Ramos (cell line): ENCODE results near the gene LRCH4.

ENCODE experiments used
- in situ Hi-C: fragments of 300-500 bp; cut with MboI; formaldehyde crosslinking; loops from one replicate; pipeline ENCODE4 v1.14.3; 2022; ENCODE audit warnings: low sequenced_read_pairs; ENCODE audit not compliant: unreplicated experiment

The LRCH4 gene

DNA sequence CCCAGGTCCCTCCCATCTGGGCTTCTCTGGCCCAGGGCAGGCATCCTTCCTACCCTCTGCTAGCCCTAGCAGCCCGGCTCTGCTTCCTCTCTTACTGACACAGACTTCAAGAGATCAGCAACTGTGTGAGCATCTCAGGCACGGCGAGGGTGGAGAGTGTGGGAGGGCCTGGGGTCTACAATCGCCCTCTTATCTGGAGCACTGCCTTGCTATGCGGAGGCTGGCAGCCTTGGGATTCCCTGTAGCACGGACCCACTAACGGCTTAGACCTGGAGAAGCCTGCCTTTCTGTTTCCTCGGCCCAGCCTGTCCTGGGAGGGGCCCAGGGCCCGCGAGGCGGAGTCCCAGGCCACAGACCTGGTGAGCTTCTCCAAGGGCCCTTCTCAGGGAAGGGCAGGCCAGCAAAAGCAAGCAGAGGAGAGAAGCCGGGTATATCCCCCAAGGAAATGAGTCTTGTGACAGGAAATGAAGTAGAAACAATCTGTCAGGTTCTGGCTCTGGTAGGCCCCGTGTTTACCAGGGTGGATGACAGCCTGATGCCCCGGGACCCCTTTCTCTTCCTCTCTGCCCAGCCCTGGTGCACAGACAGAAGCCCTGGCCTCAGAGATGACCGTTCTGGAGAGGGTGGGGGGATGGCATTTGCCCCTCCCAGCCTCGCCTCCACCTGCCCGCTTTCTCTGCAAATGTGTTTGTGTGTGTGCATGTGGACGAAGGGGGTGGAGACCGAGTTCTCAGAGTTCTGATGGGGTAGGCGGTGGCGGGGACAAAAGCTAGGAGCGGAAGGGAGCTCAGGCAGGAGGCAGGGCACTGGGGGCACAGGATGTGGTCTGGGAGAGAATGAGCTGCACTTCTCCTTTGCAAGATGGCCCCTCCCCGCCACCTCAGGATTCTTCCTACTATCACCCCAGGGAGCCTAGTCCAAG, 2.5 kb downstream of the LRCH4 start:
- in situ Hi-C loops = no loop called here

DNA sequence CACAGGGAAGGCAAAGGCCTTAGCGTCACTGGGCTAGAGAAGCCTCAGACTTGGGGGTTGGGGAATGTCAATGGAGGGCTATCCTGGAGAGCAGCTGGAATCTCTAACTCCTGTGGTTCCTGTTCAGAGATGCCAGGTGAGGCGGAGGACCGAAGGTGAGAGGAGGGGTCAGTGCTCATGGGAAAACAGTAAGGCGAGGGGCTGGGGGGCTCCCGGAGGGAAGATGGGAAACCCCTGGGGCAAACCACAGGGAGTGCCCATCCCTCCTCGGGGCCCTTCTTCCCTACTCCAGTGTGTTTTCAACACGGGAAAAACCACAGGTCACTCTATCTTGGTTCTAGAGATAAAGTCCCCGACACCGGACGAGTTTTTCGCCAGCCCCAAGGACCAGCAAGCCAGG, 3.3 kb downstream of the LRCH4 start:
- in situ Hi-C loops = no loop called here

DNA sequence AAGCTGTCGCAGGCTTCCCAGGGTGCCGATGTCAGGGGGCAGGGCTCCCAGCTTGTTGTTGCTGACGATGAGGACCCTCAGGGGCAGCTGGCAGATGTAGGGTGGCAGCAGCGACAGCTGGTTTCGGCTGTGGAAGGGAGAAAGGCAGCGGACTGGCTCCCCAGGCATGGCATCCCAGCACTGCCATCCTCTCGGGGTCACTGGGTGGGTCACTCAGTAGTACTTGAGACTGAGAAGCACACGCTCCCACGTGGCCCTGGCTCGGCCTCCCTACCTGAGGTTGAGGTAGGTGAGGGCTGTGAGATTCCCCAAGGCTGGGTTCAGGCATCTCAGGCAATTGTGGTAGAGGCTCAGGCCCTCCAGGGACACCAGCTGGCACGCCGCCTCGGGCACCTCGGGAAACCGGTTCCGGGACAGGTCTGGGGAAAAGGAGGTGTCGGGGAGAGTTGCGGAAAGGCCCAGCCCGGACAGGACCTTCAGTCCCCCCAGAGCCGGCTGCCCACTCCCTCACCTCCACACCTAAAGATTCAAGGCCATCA, 3.8 kb downstream of the LRCH4 start:
- in situ Hi-C loops = no loop called here

DNA sequence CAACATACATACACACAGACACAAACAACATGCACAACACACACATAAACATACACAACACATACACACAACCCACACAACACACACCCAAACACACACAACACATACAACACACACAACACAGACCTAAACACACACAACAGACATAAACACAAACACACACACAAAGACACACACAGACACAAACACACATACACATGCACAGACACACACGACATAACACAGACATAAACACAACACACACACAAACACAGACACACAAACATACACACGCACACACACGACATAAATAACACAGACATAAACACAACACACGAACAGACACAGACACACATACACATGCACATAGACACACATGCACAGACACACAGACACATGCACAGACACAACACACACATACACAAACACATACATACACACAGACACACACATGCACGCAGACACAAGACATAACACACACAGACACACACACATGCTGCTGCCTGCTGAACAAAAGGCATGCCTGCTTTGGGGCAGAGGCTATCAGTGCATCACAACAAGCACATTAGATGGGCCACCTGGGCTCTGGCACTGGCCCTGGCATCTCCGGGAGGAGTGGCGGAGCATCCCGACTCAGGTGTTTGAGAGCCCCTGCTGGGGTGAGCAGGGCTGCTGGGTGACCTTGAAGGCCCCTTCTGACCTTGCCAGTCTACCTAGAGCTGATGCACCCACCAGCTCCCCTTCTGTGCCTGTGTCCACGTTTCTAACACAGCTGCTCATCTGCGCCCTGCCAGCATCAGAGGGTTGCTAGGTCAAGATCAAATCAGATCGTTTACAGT, 5.3 kb downstream of the LRCH4 start:
- in situ Hi-C loops = no loop called here

DNA sequence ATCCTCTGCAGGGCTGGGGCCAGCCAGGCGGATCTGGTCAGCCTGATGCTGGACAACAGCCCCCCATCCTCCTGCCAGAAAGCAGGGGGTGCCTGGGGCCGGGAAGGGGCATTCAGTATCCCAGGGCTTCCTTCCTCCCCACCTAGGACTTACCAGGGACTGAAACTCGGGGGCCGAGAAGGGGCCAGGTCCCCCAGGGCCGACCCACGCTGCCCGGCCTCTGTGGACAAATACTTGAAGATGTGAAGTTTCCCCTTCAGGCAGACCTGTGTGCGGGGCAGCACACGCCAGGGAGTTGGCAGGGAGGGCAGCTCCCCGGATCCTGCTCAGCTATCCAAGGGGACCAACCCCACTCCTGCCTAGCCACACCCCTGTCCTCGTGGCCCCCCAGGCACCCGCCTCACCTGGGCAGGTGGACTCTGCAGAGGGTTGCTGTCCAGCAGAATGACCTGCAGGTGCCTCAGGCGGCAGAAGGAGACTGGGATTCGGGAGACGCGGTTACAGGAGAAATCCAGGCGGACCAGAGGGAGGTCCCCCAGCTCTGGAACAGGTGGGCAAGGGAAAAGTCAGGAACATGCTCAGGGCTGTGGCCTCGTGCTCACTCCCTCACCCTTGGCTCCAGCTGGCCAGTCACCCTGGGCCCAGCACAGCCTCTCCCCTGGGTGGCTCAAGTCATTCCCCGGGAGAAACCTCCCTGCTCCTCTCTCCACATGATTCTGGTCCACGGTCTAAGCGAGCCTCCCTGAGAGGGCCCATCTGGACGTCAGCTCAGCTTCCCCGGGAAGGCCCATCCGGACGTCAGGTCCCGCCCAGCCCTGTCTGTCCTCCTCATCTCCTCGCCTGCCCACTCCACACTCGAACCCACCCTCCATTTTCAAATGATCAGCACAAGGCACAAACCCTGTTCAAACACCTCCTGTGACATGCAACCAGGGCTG, 7.4 kb downstream of the LRCH4 start:
- in situ Hi-C loops = no loop called here

DNA sequence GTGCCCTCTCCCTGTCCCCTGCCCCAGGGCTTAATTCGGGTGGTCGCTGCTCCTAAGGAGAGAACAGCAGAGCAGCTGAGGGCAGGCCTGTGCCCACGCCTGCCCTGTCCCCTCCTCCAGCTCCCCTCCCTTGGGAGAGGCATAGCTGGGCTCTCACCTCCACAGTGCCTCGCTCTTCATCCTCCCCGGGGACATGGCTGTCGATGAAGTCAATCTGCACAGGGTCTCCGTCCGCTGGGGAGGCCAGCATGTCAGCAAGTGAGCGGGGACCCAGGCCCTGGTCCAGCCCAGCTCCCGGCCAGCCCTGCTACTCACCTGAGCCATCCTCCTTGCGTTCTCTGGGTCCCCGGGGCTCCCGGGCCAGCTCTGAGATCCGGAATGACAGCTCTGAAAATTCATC, 8.4 kb downstream of the LRCH4 start:
- in situ Hi-C loops = no loop called here

DNA sequence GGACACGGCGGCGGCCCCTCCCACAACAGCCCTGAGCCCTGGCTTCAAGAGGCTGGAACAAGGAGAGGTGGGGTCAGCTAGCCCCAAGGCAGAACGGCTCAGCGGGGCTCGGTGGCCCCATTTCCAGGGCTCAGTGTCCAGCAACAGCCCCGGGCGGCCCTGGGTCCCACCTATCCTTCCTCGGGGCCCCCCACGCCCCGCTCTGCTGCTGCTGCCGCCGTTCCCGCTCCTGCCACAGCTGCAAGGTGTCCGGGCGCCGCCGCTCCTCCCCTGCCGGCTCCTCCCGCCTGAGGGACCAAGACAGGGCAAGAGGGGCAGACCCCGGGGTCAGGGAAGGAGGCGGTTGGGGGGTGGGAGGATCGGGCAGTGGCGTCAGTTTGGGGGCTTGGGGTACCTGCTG, 8.8 kb downstream of the LRCH4 start:
- in situ Hi-C loops = no loop called here

DNA sequence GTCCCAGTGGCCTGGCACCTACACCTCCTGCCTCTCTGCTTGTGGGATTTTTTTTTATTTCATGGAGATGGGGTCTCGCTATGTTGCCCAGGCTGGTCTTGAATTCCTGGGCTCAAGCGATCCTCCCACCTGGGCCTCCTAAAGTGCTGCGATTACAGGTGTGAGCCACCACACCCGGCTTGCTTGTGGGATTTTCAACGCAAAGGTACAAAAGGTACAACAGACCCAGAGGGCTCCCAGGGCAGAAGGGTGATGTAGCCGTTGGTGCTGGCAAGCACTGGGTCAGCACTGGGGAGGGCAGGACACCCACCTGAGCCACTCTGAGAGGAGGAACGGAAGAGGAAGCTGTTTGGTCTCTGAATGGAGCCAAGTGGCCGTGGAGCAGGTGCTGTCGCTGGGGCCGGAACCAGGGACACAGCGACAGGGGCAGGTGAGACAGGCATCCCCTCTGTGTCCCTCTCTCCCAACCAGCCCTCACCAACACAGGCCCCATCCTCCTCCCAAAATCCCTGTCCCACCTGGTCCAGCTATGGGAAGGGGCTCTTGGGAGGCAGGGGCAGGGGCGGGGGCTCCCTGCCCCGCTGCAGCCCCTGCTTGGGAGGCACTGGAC, 9.4 kb downstream of the LRCH4 start:
- in situ Hi-C loops = no loop called here

DNA sequence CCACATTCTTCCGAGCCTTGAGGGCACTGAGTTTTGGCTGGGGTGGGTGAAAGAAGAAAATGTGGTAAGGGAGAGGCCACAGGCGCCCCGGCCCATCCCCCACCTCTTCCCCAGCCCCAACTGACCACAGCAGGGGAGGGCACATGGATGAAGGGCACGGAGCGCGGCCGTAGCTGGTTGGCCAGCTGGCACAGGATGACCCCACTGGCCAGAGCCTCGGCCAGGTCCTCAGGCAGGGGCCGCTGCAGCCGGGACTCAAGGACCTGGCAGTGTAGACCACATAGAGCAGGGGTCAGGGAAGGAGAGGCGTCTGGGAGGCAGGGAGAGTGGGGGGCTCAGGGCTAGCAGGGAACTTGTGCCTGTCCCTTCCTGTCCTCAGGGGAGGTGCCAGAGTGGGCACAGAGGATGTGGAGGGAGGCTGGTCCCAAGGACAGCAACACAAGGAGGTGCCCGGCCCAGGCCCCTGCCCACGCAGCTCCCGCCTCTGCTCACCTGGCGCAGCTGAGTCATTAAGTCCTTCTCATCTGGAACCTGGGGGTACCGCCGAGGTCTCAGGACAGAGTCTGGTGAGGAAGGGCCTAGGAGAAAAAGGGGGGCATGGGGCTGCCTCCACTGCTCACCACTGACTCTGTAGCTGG, 10.1 kb downstream of the LRCH4 start:
- in situ Hi-C loops = no loop called here

DNA sequence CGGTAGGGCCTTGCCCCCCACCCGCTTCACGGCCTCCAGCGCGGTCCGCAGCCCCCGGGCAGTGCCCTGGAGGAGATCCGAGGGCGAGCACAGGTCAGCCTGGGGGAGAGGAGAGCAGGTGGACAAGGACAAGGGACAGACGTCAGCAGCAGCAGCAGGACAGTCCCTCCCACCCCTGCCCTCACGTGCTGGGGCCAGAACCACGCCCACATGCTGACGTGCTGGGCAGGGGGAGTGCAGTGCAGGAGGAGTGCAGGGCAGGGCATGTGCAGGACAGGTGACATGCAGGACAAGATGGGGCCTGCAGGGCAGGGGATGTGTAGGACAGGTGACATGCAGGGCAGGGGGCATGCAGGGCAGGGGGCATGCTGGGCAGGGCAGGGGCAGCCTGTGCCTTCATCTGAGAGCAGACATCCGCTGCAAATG, 10.7 kb downstream of the LRCH4 start:
- in situ Hi-C loops = no loop called here

DNA sequence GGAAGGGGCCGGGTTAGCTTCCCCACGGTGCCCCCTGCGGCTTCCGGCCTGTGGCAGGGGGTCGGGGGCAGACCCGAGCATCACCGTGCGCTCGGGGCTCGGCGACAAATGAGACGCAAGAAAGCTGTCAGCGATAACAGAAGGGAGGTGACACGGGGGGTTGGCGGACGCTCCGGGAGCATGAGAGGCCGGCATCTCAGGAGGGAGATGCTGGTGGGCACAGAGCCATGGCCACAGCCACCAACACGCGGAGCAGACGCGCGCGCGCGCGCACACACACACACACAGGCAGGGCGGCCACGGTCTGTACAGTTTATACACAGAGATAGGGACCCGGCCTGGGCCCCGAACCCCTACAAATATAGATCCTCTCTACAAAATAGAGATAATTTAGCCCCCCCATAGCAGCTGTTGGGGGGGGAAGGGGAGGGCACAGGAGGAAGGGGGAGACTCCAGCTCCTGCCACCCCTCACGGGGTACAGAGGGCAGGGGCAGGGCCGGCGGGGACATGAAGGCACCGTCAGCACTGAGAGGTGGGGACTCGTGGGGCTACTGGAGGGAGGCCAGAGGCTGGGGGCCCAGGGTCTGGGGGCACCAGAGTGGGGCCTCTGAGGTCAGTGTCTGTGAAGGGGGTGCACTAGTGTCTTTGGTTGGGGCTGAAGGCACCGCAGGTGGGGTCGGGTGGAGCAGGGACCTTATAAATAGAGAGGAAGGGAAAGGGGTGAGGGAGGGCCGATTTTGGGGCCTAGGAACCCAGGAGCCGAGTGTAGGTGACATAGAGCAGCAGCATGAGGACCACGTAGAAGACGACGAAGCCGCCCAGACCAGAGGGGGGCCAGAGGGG, 11.3 kb downstream of the LRCH4 start:
- in situ Hi-C loops = no loop called here

DNA sequence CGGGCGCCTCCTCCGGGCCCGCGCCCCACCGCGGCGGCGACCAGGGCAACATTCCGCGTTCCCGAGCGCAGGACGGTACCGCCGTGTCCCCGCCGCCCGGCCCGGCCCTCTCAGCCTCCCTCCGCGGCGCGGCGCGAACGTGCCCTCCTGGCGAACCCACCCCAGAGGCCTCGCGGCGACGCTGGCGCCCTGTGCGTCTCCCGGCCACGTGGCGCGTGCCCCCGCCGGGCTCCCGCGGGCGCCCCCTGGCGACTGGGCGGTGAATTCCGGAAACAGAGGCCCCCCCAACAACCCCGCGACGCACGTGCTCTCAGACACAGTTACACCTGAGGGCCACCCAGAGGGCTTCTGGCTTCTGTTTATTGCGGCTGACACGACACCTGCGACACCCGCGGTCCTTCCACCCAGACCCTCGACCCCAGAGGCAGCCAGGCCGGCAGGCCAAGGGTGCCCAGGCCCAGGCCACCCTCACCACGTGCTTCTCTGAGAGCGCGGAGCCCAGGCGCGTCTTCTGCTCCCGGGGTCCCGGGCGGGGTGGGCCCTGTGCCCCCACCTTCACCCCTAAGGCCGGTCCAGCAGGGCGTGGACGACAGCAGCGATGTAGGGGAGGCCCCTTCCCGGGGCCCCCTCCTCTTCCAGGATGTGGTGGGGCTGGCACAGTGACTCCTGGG, 12.1 kb downstream of the LRCH4 start, which contains the start of gene SAP25:
Gene SAP25 (minus strand): TSS at position 210 of the 671 bp plus-strand sequence. CDS start 158 bp downstream, at position 52.
- in situ Hi-C loops = no loop called here

DNA sequence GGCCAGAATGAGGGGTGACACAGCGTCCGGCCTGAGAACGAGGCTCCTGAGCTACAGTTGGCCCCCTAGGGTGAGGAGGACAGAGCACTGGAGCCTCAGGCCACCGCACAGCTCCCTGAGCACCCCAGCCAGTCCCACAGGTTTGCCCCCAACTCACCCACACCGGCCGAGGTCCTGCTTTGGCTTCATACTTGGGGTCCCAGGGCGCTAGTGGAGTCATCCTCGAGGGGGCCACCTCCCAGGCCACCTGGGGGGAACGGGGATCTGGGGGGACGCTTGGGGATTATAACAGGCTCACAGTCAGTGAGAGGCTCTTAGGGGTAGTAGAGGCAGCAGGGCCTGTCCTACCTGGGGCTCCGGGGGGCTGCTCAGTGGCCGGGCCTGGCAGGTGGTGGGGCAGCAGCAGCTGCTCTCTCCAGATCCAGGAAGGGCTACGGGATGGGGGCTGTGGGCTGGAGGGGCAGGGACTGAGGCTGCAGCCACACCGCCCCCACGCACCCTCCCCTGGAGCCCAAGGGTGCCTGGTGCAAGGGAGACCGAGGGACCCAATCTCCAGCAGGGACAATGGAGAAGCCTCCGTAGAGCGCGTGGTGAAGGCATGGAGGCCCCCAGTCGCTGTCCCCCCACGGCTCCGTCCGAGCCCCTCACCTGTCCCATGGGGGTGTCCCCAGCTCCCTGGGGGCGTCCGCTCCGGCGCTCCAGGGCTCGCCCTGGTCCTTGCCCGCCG, 12.8 kb downstream of the LRCH4 start:
- in situ Hi-C loops = no loop called here

DNA sequence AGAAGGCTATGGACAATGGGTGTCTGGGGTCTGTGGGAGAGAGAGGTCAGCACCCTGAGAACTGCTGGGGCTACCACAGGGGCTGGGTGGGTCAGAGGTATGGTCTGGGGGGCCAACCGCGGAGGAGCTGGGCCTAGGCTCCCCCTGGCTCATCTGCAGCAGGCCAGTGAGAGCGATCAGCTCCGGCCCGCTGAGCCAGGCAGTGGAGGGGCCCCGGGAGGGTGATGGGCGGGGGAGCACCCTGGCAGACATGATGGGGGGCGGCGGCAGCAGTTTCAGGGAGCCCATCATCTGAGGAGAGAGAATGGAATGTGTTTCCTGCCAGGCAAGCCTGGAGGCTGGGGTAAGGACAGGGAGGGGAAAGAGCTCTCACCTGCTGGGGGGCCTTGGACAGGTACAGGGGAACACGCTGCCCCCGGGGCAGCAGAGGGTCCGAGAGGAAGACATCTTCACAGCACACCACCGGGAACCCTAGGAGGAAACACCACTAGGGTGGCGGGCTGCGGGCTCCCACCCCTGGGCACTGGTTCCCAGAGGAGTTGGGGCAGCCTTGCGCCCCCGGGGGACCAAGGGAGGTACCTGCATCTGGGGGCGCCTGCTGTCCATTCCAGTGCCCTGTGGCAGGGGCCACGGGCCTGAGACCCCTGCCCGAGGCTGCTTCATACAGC, 13.5 kb downstream of the LRCH4 start:
- in situ Hi-C loops = no loop called here

DNA sequence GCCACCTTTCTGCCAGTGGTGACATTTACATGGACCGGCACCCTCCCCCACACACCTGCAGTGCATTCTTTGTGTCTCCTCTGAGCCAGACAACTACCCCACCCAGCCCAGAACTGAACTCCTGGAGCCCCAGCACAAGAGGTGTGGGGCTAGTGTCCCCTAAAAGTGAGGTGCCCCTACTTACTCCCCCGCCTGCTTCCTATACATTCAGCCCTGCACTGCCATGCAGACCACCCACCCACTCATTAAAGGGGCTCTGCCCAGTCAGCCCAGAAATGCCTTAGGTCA, 14.2 kb downstream of the LRCH4 start:
- in situ Hi-C loops = no loop called here

DNA sequence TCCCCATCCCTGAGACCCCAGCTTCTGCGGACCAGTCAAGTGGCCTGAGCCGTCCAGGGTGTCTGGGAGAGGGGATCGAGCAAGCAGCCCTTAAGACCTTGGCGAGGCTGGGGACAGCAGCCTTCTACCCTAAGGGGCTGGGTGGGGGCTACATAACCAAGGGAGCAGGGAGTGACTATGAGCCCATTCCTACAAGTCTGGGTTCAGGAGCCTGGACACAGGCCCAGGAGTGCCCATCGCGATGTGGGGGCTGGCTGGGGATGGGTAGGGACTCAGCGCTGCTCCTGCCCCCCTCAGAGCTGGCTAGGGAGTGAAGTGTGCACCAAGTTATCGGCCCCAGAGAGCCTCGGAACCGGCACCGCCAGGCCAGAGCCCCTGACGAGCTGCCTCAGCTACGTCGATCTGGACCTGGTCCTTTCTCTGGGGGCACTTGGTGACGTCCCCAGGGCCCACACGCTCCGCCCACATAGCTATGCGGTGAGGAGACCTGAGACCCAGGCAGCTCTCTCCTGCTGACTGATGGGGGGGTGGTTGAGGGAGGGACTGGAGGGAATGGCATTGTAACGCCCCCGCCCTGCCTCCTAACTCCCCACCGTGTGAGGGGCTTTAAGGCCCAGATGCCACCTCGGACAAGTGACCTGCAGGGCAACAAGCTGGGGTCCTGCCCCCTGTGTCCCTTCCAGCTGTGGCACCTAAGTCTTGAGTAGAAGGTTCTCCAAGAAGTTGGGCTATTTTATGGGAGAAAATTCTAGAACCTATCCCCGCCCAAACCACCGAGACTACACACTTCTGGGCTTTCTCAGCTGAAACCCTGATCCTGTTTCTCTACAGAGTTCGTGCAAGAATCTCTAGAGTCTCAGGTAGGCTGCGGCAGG, 14.7 kb downstream of the LRCH4 start:
- in situ Hi-C loops = no loop called here
